ENCODE measurements around the gene ZBTB2.
"Not testable (repeated sequence)": the region's sequence is repeated elsewhere in the genome, so short reads cannot be mapped to it uniquely, and the experiment has no call there.

The ZBTB2 gene

DNA sequence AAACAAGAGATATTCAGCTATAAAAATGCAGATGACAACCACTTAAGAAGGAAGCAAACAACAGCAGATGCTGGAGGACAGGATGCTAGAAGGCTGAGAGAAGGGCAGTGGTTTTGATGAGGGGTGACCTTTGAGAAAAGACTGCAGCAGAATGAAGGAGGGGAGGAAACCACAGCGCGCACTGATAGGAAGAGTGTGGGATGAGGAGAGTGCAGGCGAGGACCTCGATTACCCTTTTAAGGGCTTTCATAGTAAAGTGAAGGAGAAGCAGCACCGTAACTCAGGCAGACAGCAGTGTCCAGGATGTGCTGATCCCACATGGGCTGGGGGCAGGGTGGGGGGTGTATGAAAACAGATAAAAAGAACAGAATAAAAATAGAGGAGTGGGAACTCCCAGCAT lies 19.2 kb downstream of the ZBTB2 start:
- DNase-seq (ENCODE audit: low read depth): no peak

DNA sequence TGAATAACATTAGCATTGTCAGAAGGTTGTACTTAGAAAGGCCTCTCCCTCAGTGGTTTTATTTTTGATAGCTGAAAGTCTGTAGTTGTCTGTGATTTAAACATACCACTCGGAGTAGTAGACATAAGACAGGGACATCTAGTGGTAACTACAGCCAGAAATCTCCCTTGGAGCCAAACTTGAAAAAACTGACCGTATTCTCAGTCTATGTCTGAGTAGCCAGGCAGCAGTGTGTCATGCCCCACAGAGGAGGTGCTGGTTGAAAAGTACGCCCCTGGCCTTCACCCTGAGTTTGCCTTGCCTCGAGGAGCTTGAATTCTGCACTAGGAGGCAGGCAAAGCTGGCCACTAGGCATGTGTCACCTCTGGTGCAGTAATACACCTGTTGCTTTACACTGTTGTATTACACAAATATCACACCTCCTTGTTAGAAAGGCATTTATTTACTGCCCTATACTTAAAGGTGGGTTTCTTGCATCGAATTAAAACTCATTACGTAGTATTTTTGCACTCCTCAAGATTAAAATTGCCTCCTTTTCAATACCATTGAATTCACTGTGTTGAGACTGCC lies 20.8 kb downstream of the ZBTB2 start:
- DNase-seq (ENCODE audit: low read depth): no peak

DNA sequence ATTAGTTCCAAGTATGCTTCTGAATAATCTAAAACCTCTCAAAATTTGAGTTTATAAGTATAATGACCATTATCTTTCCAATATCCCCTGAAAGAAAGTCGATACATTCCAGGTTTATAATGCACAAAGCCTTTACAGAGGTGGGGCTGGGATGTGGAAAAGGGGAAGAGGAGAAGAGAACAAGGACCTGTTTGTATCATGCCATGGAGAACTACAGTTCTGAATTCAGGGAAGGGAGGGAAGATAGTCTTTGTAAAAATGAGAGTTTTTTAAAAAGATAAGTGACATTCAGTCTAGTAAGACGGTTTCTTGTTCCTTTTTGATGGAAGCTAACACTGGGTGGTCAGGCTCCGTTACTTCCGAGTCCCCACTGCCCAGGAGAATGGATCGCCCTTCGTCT lies 26.1 kb downstream of the ZBTB2 start:
- no peak for DNase-seq (ENCODE audit: low read depth)

DNA sequence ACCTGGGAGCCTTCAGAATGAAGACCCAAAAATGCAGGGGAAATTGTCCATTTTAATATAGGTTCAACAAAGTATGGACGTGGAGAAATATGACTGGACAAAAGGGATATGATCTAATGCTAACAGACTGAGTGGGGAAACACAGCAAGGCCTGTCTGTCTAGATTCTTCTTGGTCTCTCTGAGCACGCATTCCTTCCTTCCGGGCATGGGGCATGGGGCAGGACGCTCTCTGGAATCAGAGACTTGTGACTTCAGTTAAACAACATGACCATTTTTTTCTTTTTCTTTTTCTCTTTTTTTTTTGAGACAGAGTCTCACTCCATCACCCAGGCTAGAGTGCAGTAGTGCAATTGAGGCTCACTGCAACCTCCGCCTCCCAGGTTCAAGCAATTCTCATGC lies 31.9 kb downstream of the ZBTB2 start:
- no peak for DNase-seq (ENCODE audit: low read depth)

DNA sequence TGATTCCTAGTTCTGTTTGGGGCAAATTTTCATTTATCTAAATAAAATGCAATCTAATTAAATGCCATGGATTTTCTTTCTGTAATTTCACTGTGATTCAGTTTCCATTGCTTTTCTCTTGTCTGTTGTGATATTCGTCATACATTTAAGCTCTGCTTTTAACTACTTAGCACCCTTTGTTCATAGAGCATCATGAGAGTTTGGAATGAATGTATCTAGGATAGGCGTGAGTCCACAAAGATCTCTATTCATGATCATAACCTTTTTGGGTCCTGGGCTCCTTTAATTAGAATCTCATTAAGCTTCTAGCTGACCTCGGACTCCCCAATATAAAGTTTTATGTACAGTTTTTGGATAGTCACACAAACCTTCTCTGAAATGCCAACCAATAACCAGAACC lies 32.9 kb downstream of the ZBTB2 start:
- no peak for DNase-seq (ENCODE audit: low read depth)

DNA sequence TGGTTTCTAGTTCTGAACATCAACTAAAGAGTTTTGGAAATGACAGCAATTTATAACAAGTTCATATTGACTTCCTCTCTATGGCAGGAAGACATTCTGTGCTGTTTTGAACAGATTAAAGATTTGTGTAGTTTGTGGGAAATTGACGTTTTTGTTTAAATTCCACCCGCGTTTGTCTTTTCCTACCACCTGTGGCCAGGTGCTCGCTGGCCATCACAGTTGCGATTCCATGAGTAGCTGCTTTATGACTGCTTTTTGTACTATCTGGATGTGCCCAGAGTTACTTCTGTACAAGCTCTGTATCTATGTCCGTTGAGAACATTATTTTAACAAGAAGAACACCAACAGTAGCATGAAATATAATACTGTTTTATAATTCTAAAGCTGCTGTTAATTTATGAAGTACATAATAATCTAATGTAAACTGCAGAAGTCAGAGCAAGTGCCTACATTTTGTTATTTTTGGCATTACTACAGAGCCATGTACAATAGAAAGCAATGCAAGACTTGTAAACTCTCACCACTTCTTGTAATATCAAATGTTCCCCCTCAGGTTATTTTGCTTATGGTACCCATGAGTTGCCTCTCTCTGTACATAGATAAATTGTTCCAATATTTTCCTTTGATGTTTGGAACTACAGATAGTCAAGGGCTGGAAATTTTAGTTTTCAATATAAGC lies 33.5 kb downstream of the ZBTB2 start:
- DNase-seq (ENCODE audit: low read depth): no peak

DNA sequence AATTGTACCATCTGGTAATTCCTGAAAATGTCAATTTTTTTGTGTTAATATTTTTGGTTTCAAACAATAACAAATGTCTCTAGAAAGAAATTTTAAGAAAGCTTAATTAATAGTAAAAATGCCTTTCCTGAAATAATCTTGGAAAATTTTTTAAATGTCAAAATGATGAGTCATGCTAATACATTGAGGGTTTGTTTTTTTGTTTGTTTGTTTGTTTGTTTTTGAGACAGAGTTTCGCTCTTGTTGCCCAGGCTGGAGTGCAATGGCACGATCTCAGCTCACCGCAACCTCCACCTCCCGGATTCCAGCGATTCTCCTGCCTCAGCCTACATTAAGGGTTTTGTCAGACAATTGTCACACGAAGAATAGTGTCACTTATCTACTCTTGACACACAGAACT lies 34.4 kb downstream of the ZBTB2 start:
- DNase-seq (ENCODE audit: low read depth): not testable (repeated sequence)

DNA sequence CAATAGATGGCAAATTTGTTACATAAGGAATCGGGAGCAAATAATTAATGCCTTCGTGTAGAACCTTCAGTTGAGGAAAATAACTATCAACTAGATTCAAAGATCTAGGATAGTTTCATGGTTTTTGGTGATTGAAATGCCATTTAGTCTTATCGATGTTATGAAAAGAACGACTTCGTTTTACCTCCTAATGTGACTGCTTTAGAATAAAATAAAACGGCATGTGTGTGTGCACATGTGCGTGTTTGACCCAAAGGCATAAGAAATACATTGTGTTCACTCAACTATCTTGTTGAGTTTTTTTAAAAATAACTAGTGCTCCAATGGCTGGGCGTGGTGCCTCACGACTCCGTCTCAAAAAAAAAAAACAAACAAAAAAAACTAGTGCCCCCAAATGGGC lies 37.6 kb downstream of the ZBTB2 start:
- DNase-seq (ENCODE audit: low read depth): no peak

DNA sequence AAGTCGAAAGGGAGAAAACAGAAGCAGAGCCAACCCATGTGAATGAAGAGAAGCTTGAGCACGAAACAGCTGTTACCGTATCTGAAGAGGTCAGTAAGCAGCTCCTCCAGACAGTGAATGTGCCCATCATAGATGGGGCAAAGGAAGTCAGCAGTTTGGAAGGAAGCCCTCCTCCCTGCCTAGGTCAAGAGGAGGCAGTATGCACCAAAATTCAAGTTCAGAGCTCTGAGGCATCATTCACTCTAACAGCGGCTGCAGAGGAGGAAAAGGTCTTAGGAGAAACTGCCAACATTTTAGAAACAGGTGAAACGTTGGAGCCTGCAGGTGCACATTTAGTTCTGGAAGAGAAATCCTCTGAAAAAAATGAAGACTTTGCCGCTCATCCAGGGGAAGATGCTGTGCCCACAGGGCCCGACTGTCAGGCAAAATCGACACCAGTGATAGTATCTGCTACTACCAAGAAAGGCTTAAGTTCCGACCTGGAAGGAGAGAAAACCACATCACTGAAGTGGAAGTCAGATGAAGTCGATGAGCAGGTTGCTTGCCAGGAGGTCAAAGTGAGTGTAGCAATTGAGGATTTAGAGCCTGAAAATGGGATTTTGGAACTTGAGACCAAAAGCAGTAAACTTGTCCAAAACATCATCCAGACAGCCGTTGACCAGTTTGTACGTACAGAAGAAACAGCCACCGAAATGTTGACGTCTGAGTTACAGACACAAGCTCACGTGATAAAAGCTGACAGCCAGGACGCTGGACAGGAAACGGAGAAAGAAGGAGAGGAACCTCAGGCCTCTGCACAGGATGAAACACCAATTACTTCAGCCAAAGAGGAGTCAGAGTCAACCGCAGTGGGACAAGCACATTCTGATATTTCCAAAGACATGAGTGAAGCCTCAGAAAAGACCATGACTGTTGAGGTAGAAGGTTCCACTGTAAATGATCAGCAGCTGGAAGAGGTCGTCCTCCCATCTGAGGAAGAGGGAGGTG lies 38.7 kb downstream of the ZBTB2 start:
- no peak for DNase-seq (ENCODE audit: low read depth)

DNA sequence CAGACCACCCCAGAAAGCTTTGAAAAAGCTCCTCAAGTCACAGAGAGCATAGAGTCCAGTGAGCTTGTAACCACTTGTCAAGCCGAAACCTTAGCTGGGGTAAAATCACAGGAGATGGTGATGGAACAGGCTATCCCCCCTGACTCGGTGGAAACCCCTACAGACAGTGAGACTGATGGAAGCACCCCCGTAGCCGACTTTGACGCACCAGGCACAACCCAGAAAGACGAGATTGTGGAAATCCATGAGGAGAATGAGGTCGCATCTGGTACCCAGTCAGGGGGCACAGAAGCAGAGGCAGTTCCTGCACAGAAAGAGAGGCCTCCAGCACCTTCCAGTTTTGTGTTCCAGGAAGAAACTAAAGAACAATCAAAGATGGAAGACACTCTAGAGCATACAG lies 39.6 kb downstream of the ZBTB2 start:
- DNase-seq (ENCODE audit: low read depth): no peak

DNA sequence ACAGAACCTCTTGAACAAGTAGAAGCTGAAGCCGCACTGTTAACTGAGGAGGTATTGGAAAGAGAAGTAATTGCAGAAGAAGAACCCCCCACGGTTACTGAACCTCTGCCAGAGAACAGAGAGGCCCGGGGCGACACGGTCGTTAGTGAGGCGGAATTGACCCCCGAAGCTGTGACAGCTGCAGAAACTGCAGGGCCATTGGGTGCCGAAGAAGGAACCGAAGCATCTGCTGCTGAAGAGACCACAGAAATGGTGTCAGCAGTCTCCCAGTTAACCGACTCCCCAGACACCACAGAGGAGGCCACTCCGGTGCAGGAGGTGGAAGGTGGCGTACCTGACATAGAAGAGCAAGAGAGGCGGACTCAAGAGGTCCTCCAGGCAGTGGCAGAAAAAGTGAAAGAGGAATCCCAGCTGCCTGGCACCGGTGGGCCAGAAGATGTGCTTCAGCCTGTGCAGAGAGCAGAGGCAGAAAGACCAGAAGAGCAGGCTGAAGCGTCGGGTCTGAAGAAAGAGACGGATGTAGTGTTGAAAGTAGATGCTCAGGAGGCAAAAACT lies 40.1 kb downstream of the ZBTB2 start:
- DNase-seq (ENCODE audit: low read depth): no peak

DNA sequence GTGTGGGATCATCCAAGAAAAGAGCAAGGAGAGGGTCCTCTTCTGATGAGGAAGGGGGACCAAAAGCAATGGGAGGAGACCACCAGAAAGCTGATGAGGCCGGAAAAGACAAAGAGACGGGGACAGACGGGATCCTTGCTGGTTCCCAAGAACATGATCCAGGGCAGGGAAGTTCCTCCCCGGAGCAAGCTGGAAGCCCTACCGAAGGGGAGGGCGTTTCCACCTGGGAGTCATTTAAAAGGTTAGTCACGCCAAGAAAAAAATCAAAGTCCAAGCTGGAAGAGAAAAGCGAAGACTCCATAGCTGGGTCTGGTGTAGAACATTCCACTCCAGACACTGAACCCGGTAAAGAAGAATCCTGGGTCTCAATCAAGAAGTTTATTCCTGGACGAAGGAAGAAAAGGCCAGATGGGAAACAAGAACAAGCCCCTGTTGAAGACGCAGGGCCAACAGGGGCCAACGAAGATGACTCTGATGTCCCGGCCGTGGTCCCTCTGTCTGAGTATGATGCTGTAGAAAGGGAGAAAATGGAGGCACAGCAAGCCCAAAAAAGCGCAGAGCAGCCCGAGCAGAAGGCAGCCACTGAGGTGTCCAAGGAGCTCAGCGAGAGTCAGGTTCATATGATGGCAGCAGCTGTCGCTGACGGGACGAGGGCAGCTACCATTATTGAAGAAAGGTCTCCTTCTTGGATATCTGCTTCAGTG lies 40.8 kb downstream of the ZBTB2 start:
- no peak for DNase-seq (ENCODE audit: low read depth)

DNA sequence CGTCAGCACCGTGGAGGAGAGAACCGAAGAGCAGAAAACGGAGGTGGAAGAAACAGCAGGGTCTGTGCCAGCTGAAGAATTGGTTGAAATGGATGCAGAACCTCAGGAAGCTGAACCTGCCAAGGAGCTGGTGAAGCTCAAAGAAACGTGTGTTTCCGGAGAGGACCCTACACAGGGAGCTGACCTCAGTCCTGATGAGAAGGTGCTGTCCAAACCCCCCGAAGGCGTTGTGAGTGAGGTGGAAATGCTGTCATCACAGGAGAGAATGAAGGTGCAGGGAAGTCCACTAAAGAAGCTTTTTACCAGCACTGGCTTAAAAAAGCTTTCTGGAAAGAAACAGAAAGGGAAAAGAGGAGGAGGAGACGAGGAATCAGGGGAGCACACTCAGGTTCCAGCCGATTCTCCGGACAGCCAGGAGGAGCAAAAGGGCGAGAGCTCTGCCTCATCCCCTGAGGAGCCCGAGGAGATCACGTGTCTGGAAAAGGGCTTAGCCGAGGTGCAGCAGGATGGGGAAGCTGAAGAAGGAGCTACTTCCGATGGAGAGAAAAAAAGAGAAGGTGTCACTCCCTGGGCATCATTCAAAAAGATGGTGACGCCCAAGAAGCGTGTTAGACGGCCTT lies 41.6 kb downstream of the ZBTB2 start:
- no peak for DNase-seq (ENCODE audit: low read depth)

DNA sequence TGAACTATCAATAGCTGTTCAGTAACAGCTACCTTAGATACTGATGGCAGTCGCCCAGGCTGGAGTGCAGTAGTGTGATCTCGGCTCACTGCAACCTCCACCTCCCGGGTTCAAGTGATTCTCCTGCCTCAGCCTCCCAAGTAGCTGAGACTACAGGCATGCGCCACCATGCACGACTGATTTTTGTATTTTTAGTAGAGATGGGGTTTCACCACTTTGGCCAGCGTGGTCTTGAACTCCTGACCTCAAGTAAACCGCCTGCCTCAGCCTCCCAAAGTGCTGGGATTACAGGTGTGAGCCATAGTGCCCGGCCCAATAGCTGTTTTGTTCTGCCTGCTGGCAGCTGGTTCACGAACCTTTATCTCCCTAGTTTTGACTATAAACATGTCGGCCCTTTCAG lies 48.6 kb downstream of the ZBTB2 start:
- not testable (repeated sequence) for DNase-seq (ENCODE audit: low read depth)

DNA sequence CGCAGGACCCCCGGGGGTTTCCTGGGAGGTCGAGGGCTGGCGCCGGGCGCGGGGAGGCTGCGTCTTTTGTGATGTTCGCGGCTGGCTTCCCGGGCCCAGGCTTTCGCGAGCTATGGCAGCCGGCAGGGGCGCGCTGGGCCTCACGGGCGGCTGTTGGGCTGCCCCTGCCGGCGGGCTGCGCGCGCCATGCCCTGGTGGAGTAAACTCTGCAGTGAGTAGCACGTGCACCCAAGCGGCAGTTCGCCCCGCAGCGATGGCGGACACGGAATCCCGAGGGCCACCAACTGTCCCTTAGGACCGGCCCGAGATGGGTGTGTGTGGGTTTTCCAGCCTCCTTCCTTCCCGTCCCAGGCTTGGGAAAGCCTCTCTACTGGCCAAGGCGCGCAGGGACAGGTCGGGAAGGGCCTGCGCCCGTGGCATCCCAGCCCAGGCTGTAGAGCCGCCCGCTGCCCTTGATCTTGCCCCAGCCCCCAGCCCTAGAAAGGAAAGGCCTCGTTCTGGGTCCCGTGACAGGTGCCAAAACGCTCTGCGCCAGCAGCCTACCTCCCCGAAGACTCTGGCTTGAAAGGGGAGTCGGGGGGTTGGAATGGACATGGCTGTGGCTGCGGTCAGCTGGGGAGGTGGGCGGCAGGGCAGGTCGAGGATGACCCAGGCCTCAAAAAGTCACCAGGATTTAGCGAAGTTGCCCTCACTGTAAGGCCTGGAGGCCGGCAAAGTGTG lies 49.7 kb downstream of the ZBTB2 start:
- DNase-seq (ENCODE audit: low read depth): no peak

DNA sequence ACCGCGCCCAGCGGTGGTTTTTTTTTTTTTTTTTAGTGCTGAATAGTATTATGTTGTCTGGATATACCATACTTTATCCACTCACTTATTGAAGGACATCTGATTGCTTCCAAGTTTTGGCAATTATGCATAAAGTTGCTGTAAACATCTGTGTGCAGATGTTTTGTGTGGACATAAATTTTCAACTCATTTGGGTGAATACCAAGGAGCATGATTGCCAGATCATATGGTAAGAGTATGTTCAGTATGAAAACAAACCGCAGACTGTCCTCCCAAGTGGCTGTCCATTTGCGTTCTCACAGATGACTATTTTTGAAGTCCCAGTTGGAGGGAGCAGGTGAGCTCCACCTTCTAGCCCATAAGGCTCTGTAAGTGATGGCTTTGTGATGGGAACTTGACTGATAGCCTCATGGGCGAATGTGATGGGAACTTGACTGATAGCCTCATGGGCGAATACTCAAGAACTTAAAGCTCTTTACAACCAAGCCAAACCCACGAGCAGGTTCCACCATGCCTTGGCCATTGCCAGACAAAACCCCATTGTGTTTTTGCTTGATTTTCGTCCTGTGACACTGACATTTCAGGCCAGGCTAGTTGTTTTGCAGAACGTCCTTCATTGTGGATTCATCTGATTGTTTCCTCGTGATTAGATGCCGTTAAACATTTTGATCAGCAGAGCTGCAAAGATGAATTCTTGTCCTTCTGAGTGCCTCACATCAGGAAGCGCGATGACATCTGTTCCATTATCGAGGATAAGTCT lies 51.0 kb downstream of the ZBTB2 start:
- no peak for DNase-seq (ENCODE audit: low read depth)

DNA sequence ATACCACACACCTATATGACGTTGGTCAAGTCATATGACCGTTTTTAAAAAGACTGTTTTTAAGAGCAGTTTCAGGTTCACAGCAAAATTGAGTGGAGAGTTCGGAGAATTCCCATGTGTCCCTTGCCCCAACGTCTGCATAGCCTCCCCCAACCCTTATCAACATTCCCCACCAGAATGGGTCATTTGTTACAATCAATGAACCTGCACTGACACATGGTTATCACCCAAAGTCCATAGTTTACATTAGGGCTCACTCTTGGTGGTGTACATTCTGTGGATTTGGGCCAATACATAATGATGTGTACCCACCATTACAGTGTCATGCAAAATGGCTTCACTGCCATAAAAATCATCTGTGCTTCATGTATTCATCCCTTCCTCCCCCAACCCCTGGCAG lies 52.0 kb downstream of the ZBTB2 start:
- no peak for DNase-seq (ENCODE audit: low read depth)

DNA sequence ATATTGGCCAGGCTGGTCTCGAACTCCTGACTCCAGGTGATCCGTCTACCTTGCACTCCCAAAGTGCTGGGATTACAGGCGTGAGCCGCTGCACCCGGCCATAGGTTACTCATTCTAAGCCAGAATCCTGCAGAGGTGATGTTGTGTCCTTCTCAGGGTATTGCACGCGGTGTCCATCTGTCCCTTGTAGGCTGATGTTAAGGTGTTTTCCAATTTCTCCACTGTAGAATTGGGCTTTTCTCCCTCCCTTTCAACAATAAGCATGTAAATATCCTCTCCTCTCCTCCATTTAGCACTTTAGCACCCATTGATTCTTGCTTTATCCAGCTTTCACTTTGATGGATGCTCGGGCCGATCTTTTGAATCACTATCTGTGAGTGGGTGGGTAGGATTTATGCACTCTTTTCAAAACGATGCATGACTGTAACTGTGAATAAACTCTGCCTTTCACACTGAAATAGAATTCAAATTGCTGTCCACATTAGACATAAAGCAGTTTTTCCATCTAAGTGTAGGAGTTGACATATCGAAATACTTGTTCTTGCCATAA lies 52.6 kb downstream of the ZBTB2 start:
- DNase-seq (ENCODE audit: low read depth): no peak

DNA sequence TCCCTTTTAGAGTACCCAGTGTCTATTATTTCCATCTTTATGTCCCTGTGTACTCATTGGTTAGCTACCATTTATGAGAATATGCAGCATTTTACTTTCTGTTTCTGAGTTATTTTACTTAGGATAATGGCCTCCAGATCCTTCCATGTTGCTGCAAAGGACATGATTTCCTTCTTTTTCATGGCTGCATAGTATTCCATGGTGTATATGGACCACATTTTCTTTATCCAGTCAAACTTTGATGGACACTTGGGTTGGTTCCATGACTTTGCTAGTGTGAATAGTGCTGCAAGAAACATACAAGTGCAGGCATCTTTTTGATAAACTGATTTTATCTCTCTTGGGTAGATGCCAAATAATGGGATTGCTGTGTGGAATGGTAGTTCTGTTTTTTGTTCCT lies 55.4 kb downstream of the ZBTB2 start:
- DNase-seq (ENCODE audit: low read depth): no peak

DNA sequence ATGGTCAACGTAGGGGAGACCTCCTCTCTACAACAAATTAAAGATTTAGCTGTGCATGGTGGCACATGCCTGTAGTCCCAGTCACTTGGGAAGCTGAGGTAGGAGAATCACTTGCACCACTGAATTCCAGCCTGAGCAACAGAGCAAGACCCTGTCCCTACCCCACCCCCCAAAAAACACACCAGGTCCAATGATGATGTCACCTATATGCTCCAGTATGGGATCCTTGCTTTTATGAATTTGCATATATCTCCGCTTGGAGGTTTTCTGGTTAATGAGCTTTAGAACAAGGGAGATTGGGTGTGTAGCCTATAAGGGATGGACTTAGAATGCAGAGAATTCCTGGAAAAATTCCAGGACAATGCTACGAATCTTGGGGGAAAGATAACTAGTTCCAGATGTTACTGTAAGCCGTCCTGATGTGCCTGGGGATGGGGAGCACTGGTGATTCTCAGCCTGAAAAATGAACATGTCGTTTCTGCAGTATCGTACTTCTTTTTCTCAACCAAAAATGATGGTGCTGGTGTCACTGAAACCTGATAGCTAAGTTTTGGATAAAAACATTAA lies 61.1 kb downstream of the ZBTB2 start:
- DNase-seq (ENCODE audit: low read depth): no peak
